Measurements from ENCODE around the gene SELPLG.

The SELPLG gene

DNA sequence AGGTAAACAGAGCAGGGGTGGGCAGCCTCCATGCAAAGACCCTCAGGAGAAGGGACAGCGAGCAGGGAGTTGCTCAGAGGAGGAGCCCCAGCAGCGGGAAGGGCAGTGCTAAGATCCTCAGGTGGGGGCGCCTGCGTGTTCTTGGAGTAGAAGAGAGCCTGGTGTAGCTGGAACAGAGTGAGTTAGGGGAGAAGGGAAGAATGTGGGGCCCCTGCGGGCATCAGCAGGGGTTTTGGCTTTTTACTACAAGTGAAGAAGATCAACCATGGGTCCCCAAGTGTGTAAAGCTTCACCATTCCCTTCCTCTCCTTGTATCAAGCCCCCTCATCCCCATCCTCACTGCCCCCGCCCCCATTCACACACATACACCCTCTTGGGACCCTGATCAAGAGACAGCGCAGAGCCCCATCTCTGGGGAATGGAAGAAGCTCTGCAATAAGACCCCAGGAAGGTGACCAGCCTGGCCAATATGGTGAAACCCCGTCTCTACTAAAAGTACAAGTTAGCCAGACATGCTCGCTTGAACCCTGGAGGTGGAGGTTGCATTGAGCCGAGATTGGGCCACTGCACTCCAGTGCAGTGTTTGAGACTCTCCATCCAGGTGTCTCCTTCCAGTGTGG, 25.6 kb downstream of the SELPLG start:
- Histone ChIP-seq H3K4me3 (ENCODE audit: low read depth, low read length) (no peak overlapping the region), H3K36me3 (replicated peaks) (no peaks in the 10 kb centered on the region), H3K27ac (no peak overlapping the region), H3K27me3 (replicated peaks) (no peaks in the 10 kb centered on the region)
- TF ChIP-seq, protein P1, sequence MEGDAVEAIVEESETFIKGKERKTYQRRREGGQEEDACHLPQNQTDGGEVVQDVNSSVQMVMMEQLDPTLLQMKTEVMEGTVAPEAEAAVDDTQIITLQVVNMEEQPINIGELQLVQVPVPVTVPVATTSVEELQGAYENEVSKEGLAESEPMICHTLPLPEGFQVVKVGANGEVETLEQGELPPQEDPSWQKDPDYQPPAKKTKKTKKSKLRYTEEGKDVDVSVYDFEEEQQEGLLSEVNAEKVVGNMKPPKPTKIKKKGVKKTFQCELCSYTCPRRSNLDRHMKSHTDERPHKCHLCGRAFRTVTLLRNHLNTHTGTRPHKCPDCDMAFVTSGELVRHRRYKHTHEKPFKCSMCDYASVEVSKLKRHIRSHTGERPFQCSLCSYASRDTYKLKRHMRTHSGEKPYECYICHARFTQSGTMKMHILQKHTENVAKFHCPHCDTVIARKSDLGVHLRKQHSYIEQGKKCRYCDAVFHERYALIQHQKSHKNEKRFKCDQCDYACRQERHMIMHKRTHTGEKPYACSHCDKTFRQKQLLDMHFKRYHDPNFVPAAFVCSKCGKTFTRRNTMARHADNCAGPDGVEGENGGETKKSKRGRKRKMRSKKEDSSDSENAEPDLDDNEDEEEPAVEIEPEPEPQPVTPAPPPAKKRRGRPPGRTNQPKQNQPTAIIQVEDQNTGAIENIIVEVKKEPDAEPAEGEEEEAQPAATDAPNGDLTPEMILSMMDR (IDR thresholded peaks at IDR 0.05; ENCODE audit: low read depth, low read length, missing control alignments) = no peak
- in situ Hi-C loops (cut with HindIII; ENCODE audit: low pct_ligation_motif_present, low sequenced_read_pairs) = no loop called here
- DNase-seq = no peak

DNA sequence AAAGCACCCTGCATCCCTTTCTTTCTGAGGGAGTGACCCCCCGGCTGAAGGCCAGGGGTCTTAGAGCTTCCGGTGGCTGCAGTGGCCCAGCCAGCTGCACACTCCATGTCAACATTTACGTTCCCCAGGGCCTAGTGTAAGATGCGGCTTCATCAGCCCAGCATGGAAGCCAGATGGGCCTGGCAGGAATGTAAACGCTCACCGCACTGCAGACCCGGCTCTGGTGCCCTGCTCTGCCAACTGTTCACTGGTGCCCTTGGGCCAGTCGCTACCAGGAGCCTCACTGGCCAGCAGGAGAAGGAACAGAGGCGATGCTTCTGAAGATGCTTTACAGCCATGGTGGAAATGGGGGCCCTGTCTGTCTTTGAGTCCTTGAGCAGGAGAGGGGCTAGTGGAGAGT, 27.2 kb downstream of the SELPLG start:
- in situ Hi-C loops (cut with HindIII; ENCODE audit: low pct_ligation_motif_present, low sequenced_read_pairs) = no loop called here
- DNase-seq = no peak
- no peak overlapping the region for H3K27ac ChIP-seq
- H3K4me3 ChIP-seq (ENCODE audit: low read depth, low read length) = no peak overlapping the region
- TF ChIP-seq, protein P1 (IDR thresholded peaks at IDR 0.05; ENCODE audit: low read depth, low read length, missing control alignments) = no peak
- no peaks in the 10 kb centered on the region for H3K27me3 ChIP-seq (replicated peaks)
- H3K36me3 ChIP-seq (replicated peaks) = no peaks in the 10 kb centered on the region

DNA sequence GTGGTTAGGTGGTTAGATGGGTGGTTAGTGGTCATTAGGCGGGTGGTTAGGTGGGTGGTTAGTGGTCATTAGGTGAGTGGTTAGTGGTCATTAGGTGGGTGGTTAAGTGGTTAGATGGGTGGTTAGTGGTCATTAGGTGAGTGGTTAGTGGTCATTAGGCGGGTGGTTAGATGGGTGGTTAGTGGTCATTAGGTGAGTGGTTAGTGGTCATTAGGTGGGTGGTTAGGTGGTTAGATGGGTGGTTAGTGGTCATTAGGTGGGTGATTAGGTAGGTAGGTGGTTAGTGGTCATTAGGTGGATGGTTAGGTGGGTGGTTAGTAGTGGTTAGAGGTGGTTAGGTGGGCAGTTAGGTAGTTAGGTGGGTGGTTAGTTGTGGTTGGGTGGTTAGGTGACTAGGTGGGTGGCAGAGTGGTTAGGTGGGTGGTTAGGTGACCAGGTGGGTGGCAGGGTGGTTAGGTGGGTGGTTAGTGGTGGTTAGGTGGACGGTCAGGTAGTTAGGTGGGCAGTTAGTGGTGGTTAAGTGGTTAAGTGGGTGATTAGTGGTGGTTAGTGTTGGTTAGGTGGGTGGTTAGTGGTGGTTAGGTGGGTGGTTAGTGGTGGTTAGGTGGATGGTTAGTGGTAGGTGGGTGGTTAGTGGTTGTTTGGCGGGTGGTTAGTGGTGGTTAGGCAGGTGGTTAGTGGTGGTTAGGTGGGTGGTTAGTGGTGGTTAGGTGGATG, 27.8 kb downstream of the SELPLG start:
- no peak for DNase-seq
- no peak overlapping the region for H3K27ac ChIP-seq
- TF ChIP-seq, protein P1 (IDR thresholded peaks at IDR 0.05; ENCODE audit: low read depth, low read length, missing control alignments) = no peak
- in situ Hi-C loops (cut with HindIII; ENCODE audit: low pct_ligation_motif_present, low sequenced_read_pairs) = no loop called here
- no peaks in the 10 kb centered on the region for H3K27me3 ChIP-seq (replicated peaks)
- H3K4me3 ChIP-seq (ENCODE audit: low read depth, low read length) = no peak overlapping the region
- H3K36me3 ChIP-seq (replicated peaks) = no peaks in the 10 kb centered on the region

DNA sequence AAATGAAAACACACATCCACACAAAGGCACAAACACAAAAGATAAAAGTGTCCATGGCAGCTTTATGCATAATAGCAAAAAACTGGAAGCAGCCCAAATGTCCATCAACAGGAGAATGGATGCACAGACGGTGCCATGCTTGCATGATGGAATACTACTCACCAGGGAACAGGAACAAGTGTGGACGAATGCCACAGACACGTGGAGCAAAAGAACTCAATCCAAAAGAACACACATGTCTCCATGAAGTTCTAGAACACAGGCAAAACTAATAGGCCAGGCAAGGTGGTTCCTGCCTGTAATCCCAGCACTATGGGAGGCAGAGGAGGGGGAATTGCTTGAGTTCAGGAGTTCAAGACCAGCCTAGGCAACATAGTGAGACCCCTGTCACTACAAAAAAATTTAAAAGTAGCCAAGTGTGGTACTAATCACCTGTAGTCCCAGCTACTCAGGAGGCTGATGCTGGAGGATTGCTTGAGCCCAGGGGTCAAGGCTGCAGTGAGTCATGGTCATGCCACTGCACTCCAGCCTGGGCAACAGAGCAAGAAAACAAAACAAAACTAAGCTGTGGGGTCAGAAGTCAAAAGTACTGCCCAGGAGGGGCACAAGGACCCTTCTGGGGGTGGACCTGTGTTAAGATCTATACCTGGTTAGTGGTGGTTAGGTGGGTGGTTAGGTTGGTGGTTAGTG, 28.5 kb downstream of the SELPLG start:
- H3K27me3 ChIP-seq (replicated peaks) = no peaks in the 10 kb centered on the region
- no peak overlapping the region for H3K4me3 ChIP-seq (ENCODE audit: low read depth, low read length)
- TF ChIP-seq, protein P1 (IDR thresholded peaks at IDR 0.05; ENCODE audit: low read depth, low read length, missing control alignments) = no peak
- H3K36me3 ChIP-seq (replicated peaks) = no peaks in the 10 kb centered on the region
- no peak for DNase-seq
- in situ Hi-C loops (cut with HindIII; ENCODE audit: low pct_ligation_motif_present, low sequenced_read_pairs) = no loop called here
- H3K27ac ChIP-seq = no peak overlapping the region

DNA sequence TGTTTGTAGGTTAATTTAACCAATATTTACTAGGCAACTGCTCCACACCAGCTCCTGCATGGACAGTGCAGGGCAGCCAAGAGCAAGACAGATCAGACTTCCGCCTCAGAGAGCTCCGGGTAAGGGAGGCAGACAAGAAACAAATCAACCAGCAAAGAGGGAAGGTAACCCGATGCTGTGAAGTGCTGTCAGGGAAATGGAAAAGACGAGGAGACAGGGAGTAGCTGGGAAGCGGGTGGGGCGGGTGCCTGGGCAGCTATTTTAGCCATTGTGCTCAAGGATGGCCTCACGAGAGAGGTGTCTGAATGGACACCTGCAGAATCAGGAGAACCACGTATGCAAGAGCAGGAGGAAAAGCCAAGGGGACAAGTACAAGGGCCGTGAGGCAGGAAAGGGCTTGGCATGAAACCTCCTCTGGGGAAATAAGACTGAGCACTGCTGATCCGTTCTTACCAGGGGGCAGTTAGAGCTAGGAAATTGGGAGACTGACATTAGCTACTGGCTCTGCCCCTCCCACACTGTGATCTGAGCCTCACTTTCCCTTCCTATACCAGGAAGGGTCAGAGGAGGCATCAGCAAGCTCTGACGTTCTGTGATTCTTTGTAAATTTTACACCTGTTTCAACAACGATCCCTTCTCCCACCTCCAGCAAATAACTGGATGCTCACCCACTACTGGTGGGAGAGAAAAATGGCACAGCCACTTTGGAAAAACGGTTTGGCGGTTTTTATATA, 29.3 kb downstream of the SELPLG start:
- H3K27ac ChIP-seq = no peak overlapping the region
- in situ Hi-C loops (cut with HindIII; ENCODE audit: low pct_ligation_motif_present, low sequenced_read_pairs) = no loop called here
- H3K4me3 ChIP-seq (ENCODE audit: low read depth, low read length) = no peak overlapping the region
- H3K27me3 ChIP-seq (replicated peaks) = no peaks in the 10 kb centered on the region
- TF ChIP-seq, protein P1 (IDR thresholded peaks at IDR 0.05; ENCODE audit: low read depth, low read length, missing control alignments) = no peak
- DNase-seq = no peak
- no peaks in the 10 kb centered on the region for H3K36me3 ChIP-seq (replicated peaks)

Data from brain microvascular endothelial cell (primary cell).